ENCODE measurements around the gene SP4.

The SP4 gene

GRCh38 chr7:21504021-21504420 is 76.1 kb downstream of the SP4 start:
- Histone ChIP-seq H3K27me3 (replicated peaks; ENCODE audit: control insufficient read depth, insufficient read depth, low read length) (no peaks in the 10 kb centered on the region), H3K4me3 (replicated peaks; ENCODE audit: low read depth, low read length) (no peak overlapping the region), H3K36me3 (ENCODE audit: control insufficient read depth, insufficient read depth, low read length) (no peaks in the 10 kb centered on the region; the same call in 1 of the 2 replicates)
- TF ChIP-seq CTCF (IDR thresholded peaks at IDR 0.05; ENCODE audit: insufficient read depth, low read length, poor library complexity, severe bottlenecking) = no peak
- no peak for DNase-seq (ENCODE audit: extremely low read depth, insufficient read length)

DNA sequence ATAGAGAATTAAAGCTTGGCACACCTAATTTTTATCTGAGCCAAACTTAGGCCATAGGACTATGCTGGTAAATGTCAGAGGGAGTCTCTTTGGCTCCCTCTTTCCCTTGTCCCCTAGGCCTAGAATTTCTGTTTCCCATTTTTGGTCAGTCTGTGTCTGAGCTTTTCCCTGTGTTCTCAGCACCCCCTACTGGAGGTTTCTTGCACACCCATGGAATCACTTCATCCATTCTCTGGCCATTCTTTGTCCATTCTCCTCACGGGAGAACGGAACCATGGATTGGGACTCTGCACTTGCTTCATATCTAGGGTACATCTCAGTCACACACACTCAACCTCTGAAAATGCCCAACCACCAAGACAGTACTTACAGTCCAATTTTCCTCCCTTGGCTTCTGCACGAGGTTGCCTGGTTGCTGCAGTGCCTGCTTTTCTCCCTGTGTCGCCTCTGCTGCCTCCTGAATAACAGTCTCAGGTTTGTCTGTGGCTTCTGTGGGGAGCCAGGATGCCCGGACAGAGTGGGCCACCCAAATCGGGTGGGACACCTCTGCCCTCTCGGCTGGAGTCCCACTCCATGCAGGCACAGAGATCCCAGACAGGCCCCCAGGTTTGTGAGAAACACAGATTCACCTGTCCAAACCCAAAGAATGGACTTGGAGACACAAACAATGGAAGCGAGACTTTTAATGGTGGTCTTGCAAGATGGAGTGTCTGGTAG is 79.9 kb downstream of the SP4 start:
- TF ChIP-seq CTCF (IDR thresholded peaks at IDR 0.05; ENCODE audit: insufficient read depth, low read length, poor library complexity, severe bottlenecking) = peak; percentile 57
- Histone ChIP-seq H3K36me3 (ENCODE audit: control insufficient read depth, insufficient read depth, low read length) (0 out of 2 replicates have a peak, but pooled peaks cover 2% of the 10 kb centered on the region), H3K4me3 (replicated peaks; ENCODE audit: low read depth, low read length) (no peak overlapping the region), H3K27me3 (replicated peaks; ENCODE audit: control insufficient read depth, insufficient read depth, low read length) (no peaks in the 10 kb centered on the region)
- DNase-seq (ENCODE audit: extremely low read depth, insufficient read length) = no peak

GRCh38 chr7:21508538-21508937 is 80.7 kb downstream of the SP4 start:
- Histone ChIP-seq H3K36me3 (ENCODE audit: control insufficient read depth, insufficient read depth, low read length) (peaks cover 2% of the 10 kb centered on the region; the same call in 1 of the 2 replicates), H3K4me3 (replicated peaks; ENCODE audit: low read depth, low read length) (no peak overlapping the region), H3K27me3 (replicated peaks; ENCODE audit: control insufficient read depth, insufficient read depth, low read length) (no peaks in the 10 kb centered on the region)
- TF ChIP-seq CTCF (IDR thresholded peaks at IDR 0.05; ENCODE audit: insufficient read depth, low read length, poor library complexity, severe bottlenecking) = no peak
- no peak for DNase-seq (ENCODE audit: extremely low read depth, insufficient read length)

DNA sequence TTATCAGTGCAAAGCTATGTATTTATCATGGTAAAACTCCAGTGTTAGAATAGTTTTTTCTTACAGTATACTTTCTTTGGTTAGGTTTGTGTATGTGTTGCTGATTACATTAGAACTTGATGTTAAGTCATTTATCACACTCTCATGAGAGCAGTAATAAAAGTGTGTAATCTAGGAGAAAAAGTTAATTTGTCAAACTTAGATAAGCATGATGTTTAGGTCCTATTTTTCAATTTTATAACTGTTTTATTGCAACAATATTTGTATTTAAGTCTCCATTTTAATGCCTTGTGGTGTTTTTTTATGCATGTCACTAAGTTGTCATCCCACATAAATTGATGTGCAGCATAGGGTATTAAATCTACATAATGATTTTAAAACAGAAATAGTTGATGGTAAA is 86.2 kb downstream of the SP4 start:
- TF ChIP-seq CTCF (IDR thresholded peaks at IDR 0.05; ENCODE audit: insufficient read depth, low read length, poor library complexity, severe bottlenecking) = no peak
- H3K27me3 ChIP-seq (replicated peaks; ENCODE audit: control insufficient read depth, insufficient read depth, low read length) = no peaks in the 10 kb centered on the region
- H3K4me3 ChIP-seq (replicated peaks; ENCODE audit: low read depth, low read length) = no peak overlapping the region
- H3K36me3 ChIP-seq (ENCODE audit: control insufficient read depth, insufficient read depth, low read length) = peaks cover 2% of the 10 kb centered on the region; the same call in 1 of the 2 replicates
- no peak for DNase-seq (ENCODE audit: extremely low read depth, insufficient read length)

DNA sequence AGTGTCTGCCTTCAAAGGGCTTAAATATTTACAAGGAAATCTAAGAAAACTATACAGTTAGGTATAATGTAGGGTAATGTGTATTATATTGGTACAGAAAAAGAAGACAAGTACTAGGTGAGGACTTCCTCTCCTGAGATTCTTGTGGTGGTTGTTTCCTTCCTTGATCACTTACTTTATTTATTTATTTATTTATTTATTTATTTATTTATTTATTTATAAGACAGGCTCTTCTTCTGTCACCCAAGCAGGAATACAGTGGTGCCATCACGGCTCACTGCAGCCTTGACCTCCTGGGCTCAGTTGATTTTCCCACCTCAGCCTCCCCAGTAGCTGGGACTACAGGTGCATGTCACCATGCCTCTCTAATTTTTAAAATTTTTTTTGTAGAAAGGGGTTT is 96.8 kb downstream of the SP4 start:
- DNase-seq (ENCODE audit: extremely low read depth, insufficient read length) = no peak
- Histone ChIP-seq H3K27me3 (replicated peaks; ENCODE audit: control insufficient read depth, insufficient read depth, low read length) (no peaks in the 10 kb centered on the region), H3K36me3 (ENCODE audit: control insufficient read depth, insufficient read depth, low read length) (no peaks in the 10 kb centered on the region), H3K4me3 (replicated peaks; ENCODE audit: low read depth, low read length) (no peak overlapping the region)
- TF ChIP-seq CTCF (IDR thresholded peaks at IDR 0.05; ENCODE audit: insufficient read depth, low read length, poor library complexity, severe bottlenecking) = no peak

Measured in GM06990 (cell line).